ENCODE results near the gene MAP4K4.

Gene MAP4K4

DNA sequence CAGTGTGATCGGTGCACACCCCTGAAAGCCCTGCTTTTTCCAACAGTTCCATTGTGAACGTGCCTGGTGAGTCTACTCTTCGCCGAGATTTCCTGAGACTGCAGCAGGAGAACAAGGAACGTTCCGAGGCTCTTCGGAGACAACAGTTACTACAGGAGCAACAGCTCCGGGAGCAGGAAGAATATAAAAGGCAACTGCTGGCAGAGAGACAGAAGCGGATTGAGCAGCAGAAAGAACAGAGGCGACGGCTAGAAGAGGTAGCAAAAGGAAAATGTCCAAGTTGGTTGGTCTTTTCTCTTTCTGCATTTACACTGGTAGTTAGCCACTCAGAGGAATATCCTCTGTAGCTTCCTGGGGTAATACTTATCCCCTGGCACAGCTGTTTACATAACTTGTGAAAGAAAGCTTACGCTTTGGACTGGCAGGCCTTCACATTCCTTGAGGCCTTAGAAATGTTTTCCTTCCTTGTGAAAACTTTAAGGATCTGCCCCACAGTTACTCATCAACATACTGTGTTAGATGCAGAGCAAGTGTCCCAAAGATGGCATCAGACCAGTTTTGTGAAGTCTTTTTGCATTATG is 146.6 kb downstream of the MAP4K4 start:
- no peak for DNase-seq

DNA sequence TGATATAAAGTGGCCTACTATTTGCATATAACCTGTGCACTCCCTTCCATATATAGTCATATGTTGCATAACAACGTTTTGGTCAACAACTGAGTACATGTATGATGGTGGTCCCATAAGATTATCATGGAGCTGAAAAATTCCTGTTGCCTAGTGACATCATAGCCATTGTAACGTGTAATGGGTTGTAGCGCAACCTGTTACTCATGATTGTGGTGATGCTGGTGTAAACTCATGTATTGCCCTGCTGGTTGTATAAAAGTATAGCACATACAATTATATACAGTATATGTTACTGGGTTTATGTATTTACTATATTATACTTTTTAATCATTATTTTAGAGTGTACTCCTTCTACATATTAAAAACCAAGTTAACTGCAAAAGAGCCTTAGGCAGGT is 149.5 kb downstream of the MAP4K4 start:
- no peak for DNase-seq

DNA sequence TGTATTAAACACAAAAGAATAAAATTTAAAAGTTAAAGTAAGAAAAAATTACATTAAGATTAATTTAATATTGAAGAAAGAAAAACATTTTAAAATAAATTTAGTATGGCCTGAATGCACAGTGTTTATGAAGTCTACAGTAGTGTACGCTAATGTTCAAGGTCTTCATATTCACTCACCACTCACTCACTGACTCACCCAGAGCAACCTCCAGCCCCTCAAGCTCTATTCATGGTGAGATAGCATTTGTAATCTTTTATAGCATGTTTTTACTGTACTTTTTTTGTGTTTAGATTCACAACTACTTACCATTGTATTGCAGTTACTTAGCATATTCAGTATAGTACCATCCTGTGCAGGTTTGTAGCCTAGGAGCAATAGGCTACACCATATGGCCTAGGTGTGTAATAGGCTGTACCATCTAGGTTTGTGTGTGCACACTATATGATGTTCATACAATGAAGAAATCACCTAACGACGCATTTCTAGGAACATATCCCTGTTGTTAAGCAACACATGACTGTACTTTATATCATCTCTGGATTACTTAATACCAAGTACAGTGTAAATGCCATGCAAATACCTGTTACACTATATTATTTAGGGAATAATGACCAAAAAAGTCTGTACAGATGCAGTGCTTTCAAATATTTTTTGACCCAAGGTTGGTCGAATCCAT is 150.3 kb downstream of the MAP4K4 start:
- DNase-seq: no peak

- DNase-seq: no peak
These were observed 151.4 kb downstream of the MAP4K4 start for GRCh38 chr2:101848769-101849410.

DNA sequence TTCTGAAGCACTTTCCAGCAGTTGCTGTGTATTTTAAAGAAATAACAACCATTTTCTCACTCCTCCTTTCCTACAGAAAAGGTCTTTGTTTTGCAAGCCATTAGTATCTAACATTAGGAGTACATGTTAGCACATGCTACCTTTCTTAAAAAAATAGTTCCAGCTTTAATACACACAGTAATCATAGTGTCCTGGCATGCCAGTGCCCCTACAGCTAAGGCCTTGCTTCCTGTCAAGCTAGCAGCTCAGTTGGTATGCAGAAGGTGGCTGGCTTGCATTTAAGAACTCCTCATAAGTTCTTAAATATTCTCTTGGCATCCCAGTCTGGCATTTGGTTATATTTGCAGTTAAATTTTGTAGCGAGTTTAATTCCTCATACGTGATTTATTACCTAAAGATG is 152.9 kb downstream of the MAP4K4 start:
- no peak for DNase-seq

DNA sequence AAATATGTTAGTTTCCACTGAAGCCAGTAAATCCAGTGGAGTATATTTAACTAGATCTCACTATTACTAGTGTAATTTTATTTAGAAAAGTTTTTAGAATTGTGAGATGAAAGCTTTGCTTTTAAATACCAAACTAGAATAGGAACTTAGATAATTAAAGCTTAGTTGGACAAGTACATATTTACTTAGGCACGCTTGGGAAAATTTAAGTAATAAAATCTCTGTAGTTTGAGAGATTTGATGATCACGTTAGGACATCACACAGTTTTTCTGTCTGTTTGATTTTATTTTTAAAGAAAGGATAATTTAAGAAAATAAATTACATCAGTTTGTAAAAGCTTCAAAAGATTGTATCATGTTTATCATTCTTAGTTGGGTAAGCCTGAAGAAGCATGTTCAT is 153.5 kb downstream of the MAP4K4 start:
- DNase-seq: no peak

GRCh38 chr2:101852824-101853223 is 155.3 kb downstream of the MAP4K4 start:
- DNase-seq: no peak

DNA sequence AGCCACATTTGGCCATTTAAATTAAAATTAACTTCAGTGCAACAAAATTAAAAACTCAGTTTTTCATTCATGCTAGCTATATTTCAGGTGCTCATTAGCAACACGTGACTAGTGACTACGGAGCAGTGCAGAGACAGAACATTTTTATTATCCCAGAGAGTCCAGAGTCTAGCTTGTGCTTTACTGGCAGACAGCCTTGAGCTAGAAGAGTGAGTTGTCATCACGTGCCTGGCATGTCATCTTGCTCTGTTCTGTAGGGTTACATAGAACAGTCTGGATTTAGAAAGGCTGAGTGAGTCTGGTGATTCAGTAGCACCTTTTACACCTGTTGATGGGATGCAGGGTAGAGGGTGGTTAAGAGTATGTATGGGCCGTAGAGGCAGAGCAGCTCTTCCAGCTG is 157.4 kb downstream of the MAP4K4 start:
- no peak for DNase-seq

- DNase-seq: no peak
These were observed 158.3 kb downstream of the MAP4K4 start for GRCh38 chr2:101855776-101856175.

DNA sequence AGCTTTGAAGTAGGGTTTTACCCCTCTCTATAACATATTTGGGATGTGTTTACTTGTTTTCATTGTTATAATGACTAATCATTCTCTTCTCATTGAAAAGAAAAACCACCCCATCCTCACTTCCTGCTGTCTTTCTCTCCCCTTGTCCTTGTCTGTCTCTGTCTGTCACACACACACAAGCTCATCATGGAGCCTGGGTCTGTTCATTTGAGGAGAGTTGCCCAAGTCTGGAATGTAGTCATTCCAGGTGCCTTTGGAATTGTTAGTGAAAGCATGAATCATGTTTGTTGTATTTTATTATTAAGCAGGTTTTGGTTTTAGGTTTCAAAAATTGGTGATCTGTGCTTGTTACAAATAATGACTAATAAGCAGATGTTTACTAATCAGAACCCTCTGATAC is 160.7 kb downstream of the MAP4K4 start:
- DNase-seq: no peak

DNA sequence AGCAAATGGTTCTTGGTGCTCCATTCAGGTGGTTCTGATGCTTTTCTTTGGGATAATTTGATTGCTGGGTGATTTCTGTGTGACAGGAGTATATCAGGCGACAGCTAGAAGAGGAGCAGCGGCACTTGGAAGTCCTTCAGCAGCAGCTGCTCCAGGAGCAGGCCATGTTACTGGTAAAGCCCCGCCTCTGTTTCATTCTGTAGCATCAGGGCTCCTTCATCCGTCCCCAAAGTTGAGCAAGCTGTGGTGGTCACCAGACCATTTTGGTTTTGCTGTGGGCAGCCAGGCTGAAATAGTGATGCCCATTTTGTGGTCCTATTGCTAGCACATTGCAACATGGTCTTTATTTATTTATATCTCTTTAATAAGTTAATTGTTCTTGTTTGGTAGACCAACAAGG is 161.4 kb downstream of the MAP4K4 start:
- no peak for DNase-seq

GRCh38 chr2:101859604-101860003 is 162.1 kb downstream of the MAP4K4 start:
- DNase-seq: no peak

- no peak for DNase-seq
These were observed 162.7 kb downstream of the MAP4K4 start for GRCh38 chr2:101860157-101860556.

DNA sequence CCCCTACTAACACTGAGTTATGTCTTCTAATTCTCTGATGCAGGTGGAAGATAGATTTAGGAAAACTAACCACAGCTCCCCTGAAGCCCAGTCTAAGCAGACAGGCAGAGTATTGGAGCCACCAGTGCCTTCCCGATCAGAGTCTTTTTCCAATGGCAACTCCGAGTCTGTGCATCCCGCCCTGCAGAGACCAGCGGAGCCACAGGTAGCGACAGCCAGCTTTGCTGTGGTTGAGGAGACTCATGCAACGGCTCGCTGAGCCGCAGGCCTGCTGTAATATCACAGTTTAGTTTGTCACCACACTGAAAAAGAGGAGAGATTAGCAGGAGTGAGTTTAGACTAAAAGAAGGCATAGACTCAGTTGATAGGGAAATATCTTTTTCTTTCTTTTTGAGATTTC is 163.3 kb downstream of the MAP4K4 start:
- DNase-seq: no peak

DNA sequence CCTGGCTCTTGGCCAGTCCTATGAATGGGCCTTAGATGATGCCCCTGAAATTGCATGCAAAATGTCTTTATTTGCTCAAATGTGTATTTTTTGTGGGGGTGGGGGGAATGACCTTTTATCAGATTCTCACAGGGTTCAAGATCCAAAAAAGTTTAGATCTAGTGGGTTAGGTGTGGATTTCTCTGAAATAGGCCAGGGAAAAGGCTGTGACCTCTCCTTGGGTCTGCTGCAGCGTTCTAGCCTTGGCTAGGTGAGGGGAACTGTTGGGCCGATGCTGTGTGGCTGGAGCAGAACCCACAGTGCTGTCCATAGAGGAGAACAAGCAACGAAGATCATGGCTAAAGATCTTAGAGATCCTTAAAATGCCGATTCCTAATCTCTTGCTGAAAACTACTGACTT is 163.9 kb downstream of the MAP4K4 start:
- DNase-seq: no peak

- DNase-seq: no peak
These were observed 166.0 kb downstream of the MAP4K4 start for GRCh38 chr2:101863534-101863933.

DNA sequence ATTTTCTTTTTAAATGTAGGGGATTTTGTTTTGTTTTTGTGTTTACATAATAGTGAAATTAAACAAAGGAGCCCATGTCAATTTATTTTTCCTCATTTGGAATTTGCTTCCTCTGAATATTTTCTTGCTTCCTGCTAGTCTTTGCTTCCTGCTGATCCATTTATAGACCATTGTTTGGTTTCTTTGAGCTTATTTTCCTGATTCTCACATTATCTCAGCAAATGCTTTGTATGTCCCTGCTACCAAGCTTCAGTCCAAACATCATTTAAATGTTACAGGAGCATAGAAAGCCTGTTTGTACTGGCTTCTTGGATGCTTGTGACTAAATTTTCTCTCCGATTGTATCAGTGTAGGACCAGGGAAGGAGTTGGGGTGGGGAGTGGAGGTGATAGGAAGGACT is 166.9 kb downstream of the MAP4K4 start:
- no peak for DNase-seq

DNA sequence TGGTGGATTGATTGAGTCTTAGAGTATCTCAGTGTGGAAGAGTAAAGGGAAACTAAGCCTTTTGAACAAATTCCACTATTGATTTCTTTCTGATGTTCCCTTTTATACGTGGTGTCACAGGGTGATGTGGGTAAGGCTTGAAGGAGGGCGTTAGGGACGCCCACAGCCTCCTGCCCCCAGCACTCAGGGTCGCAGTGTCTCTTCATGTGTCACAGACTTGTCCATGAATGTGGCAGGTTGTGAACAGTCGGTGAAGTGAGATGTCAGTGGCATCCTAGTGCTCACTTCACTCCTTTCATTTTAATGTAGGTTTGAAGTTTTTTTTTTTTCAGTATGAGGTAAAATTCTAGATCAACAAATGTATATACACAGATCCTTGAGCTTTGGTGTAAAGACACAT is 171.0 kb downstream of the MAP4K4 start:
- DNase-seq: no peak

- no peak for DNase-seq
These were observed 172.0 kb downstream of the MAP4K4 start for GRCh38 chr2:101869527-101869926.

DNA sequence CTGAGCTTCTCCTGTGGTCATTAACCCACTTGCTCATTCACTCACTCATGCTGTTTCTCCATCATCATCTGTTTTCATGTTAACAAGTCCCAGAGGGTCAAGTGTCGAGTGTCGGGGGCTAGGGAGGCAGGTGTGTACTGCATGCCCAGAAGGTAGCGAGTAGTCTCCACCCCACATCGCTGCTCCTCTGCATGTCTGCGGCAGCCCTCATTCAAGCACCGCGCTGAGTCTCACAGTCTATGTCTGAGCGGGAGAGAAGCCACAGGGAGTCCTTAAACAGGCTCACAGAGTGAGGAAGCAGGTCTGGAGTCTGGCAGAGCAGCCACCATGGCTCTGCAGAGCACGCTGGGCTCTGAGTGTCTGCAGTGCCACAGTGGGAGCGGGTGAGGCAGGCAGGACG is 172.9 kb downstream of the MAP4K4 start:
- no peak for DNase-seq

- DNase-seq: no peak
These were observed 174.0 kb downstream of the MAP4K4 start for GRCh38 chr2:101871480-101871879.

GRCh38 chr2:101872480-101872879 is 175.0 kb downstream of the MAP4K4 start:
- DNase-seq: no peak

GRCh38 chr2:101873543-101873942 is 176.0 kb downstream of the MAP4K4 start:
- peak; percentile 28 for DNase-seq

DNA sequence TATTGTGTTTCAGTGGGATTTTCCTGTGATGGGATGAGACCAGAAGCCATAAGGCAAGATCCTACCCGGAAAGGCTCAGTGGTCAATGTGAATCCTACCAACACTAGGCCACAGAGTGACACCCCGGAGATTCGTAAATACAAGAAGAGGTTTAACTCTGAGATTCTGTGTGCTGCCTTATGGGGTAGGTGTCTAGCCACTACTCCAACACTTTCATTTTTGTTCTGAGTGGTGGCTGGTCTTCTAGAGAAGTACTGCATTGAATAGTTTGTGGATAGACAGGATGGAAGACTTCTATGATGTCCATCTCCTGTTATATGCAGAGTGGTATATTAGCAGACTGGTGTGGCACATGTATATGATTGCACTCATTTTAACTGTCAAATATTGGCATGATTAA is 176.6 kb downstream of the MAP4K4 start:
- DNase-seq: no peak

DNA sequence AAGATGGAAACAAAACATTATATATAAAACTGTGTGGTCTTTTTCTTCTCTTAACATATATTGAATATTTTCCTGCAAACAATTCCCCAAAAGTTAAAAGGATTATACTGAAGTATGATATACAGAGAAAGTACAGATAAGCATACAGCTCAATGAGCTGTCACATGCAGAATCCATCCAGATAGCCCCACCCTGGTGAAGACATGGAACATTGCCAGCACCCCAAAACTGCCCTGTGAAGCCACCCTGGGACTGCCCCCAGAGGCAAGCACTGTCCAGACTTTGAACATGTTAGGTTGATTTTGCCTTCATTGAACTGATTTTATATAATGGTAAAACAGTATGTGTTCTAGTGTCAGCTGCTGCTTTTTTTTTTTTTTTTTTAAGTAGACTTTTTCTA is 182.0 kb downstream of the MAP4K4 start:
- peak; percentile 71 for DNase-seq
